ENCODE data around the gene RANBP3.
"Not testable (repeated sequence)": the region's sequence is repeated elsewhere in the genome, so short reads cannot be mapped to it uniquely, and the experiment has no call there.

RANBP3 gene

GRCh38 chr19:5977785-5978605 is at the start of gene RANBP3:
TSS of gene RANBP3 (minus strand) at chr19:5978140. CDS start at chr19:5978082, 58 bp downstream.
- DNase-seq = peak; percentile 99

- DNase-seq = no peak
Measured at GRCh38 chr19:6026390-6027227, 48.7 kb upstream of the RANBP3 start.

- DNase-seq = not testable (repeated sequence)
Measured at GRCh38 chr19:6024756-6025155, 46.8 kb upstream of the RANBP3 start.

- no peak for DNase-seq
Measured at GRCh38 chr19:6023936-6024335, 46.0 kb upstream of the RANBP3 start.

DNA sequence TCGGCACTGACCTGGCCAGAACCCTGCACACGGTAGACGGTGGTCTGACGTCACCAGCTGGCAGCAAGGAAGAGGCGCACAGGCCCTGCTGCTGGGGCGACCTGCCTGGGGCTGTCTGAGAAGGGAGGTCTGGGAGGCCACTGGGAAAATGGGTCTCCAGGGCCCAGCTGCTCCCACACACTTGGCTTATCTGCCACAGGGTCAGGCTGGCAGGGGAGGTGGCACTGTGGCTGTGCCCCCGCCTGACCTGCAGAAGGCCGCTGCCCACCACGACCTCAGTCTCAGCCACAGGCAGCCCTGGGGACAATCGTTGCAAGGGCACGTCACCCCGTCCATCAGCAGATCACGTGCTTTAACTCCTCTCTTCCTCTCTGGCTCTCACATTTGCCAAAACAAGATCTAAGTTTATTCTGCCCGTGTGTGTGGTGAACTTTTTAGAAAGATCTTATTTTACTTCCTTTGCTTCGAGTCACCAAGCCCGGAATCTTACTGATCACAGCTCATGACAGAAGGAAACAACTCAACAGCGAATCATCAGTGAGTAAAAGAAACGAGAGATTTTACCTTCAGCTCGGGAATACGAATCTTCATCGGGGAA is 45.2 kb upstream of the RANBP3 start:
- DNase-seq = no peak

DNA sequence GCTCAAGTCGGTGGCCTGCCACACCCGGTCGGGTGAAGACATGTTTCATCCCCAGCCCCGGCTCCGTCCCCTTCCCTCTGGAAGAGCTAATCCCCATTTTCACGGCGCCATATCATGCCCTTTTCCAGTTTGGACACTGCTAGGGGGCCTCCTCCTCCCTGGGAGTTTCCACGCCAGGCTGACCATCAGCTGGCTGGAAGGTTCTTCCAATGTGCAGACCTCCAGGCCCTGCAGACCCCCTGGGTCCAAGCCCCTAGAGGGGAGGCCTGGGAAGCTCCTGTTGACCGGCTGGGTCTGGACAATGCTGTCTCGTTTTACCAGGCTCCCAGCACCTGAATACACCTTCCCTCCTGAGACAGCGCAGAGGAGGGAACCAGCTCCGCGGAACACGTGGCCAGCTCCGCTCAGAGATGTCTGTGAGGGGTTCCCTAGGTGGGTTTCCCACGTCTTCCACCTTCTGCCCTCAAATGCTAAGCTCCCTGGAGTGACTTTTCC is 44.7 kb upstream of the RANBP3 start:
- DNase-seq = no peak

GRCh38 chr19:6021878-6022569 is 44.1 kb upstream of the RANBP3 start:
- DNase-seq = peak; percentile 81

GRCh38 chr19:6020972-6021805 is 43.2 kb upstream of the RANBP3 start:
- no peak for DNase-seq

DNA sequence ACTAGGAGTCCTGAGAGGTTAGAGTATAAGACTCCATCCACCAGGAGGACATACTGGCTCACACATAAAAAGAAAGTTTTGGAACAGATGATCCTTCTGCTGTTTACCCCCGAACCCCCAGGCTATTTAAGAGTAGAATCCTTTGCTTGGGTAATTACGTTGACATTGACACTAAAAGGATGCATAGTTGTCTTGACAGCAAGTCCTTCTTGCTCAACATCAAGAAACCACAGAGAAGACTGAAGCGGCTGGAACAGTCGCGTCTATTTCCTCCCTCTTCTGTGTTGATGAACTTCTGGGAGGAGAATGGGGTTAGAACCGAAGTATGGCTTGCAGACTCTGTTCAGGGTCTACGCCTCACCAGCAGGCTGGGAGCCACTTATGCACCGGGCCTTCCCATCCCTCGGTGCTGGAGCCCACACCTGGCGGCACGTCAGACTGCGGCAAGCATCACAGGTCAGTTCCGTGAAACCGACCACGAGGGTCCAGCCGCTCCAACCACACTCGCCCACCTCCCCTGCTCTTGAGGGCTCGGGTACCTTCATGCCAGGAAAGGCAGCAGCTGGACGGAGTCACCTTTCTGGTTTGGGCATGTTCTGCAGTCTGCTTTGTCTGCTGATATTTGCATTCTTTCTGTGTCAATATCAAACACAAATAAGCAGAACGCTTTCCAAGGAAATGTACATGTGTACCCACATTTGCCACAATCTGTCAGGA is 42.4 kb upstream of the RANBP3 start:
- no peak for DNase-seq

DNA sequence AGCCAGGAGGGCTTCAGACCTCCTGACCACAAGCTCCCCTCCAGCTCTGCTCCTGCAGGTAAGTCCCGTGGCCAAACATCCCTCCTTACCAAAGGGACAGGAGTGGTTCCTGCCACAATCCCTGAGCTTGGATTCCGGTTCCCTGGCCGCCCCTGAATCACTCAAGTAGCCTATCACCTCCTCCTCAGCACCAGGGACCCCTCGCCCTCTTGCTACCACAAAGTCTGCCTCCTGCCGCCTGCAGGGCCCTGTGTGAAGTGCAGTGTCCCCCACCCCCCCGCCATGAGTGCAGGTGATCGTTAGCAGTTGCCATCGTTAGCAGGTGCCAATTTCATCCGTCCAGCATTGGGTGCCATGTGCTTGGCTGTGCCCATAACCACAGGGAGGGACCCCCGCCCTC is 40.8 kb upstream of the RANBP3 start:
- no peak for DNase-seq

- no peak for DNase-seq
Measured at GRCh38 chr19:6017576-6017975, 39.6 kb upstream of the RANBP3 start.

DNA sequence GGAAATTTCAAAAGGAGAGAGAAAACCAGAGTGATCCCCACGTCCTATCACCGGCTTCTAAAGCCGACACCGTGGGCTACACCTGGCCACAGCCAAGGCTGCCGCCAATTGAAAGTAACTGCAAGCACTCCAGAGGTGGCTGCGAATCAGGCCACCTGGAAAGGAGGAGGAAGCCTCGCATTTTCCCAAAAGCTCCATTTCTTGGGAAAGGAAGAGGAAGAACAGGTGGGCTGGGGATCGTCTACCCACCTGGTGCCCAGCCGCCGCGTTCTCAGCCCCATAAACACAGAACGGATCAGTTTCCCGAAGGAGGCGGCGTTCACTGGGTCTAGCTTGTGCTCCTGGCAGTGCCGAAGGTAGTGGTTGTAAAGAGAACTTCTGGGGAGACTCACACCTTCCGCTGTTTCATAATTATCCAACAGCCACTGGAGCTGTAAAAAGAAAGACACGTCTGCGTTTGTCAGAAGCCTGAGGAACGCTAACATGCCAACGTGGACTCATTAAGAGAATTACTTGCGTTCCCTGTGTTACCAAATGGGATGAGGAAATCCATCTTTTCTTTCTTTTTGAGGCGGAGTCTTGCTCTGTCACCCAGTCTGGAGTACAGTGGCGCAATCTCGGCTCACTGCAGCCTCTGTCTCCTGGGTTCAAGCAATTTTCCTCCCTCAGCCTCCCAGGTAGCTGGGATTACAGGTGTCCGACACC is 38.1 kb upstream of the RANBP3 start:
- DNase-seq = no peak

DNA sequence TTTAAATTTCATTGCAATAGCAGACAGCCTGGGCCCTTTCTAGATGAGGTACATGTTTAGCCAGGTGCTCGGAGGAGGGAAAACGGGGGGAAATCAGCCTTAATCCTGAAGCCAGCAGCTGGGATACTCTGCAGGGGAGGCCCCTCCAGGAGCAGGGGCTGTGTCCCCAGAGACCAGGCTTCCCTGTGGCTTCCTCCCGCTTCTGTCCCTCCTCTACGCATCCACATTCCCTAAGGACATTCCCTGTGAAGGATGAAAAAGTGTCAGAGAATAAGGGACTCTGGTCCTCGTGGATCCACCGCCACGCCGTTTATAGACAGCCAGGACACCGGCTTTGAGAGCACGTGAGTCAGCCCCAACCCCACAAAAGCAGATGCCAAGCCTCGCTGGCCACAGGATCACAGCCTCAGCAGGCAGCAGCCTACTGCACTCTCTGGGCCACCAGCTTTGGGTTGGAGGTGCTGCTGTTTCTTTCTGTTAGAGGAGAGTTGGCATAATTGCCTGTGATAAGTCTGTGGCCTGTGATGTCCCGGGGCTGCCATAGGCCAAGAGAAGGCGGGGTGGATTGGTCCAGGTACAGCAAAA is 36.7 kb upstream of the RANBP3 start:
- DNase-seq = no peak

GRCh38 chr19:6012426-6013170 is 34.7 kb upstream of the RANBP3 start:
- no peak for DNase-seq

- no peak for DNase-seq
Measured at GRCh38 chr19:6011794-6012193, 33.9 kb upstream of the RANBP3 start.

GRCh38 chr19:6011206-6011605 is 33.3 kb upstream of the RANBP3 start:
- no peak for DNase-seq

DNA sequence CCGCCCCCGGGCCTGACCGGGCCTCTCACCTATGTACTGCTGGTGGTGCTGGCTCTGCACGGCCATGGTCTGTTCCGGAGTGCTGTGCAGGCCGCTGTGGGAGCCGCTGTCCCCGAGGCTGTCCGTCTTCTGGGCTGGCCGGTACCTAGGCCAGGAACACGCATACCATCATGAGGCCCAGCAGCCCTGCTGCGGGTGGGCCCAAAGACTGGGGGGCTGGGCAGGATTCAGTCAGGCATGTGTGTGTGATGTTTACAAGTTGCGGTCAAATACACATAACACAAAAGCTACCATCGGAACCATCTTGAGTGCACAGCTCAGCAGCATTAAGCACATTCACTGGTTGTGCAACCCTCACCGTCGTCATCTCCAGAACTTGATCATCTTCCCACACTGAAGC is 32.2 kb upstream of the RANBP3 start:
- DNase-seq = no peak

- no peak for DNase-seq
Measured at GRCh38 chr19:6007866-6008265, 29.9 kb upstream of the RANBP3 start.

DNA sequence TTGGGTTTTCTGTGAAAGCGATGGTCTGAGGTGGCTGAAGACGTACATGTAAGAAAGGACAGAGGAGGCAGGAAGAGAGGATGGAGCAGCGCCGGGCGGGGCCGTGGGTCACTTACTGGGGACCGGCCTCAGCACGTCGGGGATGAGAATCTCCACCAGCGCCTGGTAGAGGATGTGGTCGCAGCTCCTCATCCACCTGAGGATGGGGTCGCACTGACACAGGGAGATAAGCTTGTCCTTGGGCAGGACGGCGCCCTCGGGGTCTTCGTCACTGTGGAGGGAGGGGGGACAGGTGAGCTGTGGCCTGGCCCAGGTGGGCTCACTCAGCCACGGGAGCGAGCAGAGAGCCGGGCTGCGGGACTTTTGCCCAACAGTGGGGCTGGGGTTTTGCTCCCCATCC is 29.0 kb upstream of the RANBP3 start:
- DNase-seq = no peak
